Stimulated activated naive B cell treated with anti-CD40 and anti-IgM and Interleukin-4, amounts not matched to agents 10 μg/mL and 1 μg/mL and 100 μg/mL, for 72 hours (primary cell): ENCODE measurements around the gene CRKL.

ENCODE experiments used
- ATAC-seq, 2 donors: fragments of 150-1000 bp; cut with Tn5 transposase; replicated peaks; 2 replicates each; pipeline ENCODE4 v1.10.0; 2021; ENCODE audit warnings: moderate library complexity in 1 of 2
- DNase-seq: peaks from one replicate; pipeline ENCODE4 v3.0.0; 2021
- H3K27ac Mint-ChIP-seq: one replicate; pipeline ENCODE4 v1.8.0; 2022; ENCODE audit warnings: mild to moderate bottlenecking, mixed read lengths
- H3K27me3 Mint-ChIP-seq, 2 donors: one replicate each; pipeline ENCODE4 v1.8.0; 2022; ENCODE audit warnings: mixed read lengths in 2 of 2
- H3K36me3 Mint-ChIP-seq, 2 donors: one replicate each; pipeline ENCODE4 v1.8.0; 2022; ENCODE audit warnings: mixed read lengths in 2 of 2, mild to moderate bottlenecking in 1 of 2
- H3K4me1 Mint-ChIP-seq, 2 donors: one replicate each; pipeline ENCODE4 v1.8.0; 2022; ENCODE audit warnings: mixed read lengths in 2 of 2, mild to moderate bottlenecking in 1 of 2
- H3K4me3 Mint-ChIP-seq, 2 donors: one replicate each; pipeline ENCODE4 v1.8.0; 2022; ENCODE audit warnings: mild to moderate bottlenecking in 2 of 2, mixed read lengths in 2 of 2, moderate library complexity in 1 of 2
- H3K9me3 Mint-ChIP-seq, 2 donors: one replicate each; pipeline ENCODE4 v1.8.0; 2022; ENCODE audit warnings: mixed read lengths in 2 of 2, mild to moderate bottlenecking in 1 of 2

The CRKL gene

GRCh38 chr22:20990184-20991180, 73.3 kb downstream of the CRKL start:
- Mint-ChIP-seq H3K27ac (peak overlapping the region; percentile 62), H3K27me3 (no peaks in the 10 kb centered on the region), H3K9me3 (no peaks in the 10 kb centered on the region), H3K4me3 (no peak overlapping the region), H3K36me3 (peaks cover 33 to 54% of the 10 kb centered on the region in 2 donors), H3K4me1 (no peaks in the 10 kb centered on the region)
- ATAC-seq (no peak), DNase-seq (no peak)

- ATAC-seq (no peak), DNase-seq (no peak)
- peak overlapping the region; percentile 62 for H3K27ac Mint-ChIP-seq
- H3K9me3 Mint-ChIP-seq: no peaks in the 10 kb centered on the region
- H3K4me3 Mint-ChIP-seq: no peak overlapping the region
- peaks cover 33 to 54% of the 10 kb centered on the region in 2 donors for H3K36me3 Mint-ChIP-seq
- H3K4me1 Mint-ChIP-seq: peaks cover 2 to 3% of the 10 kb centered on the region in 2 donors
- H3K27me3 Mint-ChIP-seq: no peaks in the 10 kb centered on the region
These were observed 74.2 kb downstream of the CRKL start for GRCh38 chr22:20991252-20992055.

DNA sequence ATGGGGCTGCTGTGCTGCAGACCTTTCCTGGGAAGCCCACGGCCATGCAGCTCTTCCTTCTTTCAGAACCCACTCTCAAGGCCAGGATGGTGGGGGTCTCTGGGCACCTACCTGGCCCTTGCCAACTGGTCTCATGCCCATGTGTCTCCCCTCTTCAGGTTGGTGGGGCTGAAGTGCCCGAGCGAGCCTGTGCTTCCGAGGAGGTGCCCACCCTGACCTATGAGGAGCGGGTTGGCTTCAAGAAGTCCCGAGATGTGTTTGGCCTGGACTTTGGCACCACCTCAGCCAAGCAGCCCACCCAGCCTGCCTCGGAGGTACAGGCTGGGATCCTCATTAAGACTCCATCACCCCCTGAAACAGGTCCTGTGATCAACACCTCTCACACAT, 74.8 kb downstream of the CRKL start:
- ATAC-seq (no peak), DNase-seq (no peak)
- H3K9me3 Mint-ChIP-seq: no peaks in the 10 kb centered on the region
- H3K27ac Mint-ChIP-seq: no peak overlapping the region
- peaks cover 31 to 52% of the 10 kb centered on the region in 2 donors for H3K36me3 Mint-ChIP-seq
- H3K4me3 Mint-ChIP-seq: no peak overlapping the region
- H3K27me3 Mint-ChIP-seq: no peaks in the 10 kb centered on the region
- peaks cover 2 to 3% of the 10 kb centered on the region in 2 donors for H3K4me1 Mint-ChIP-seq

- Mint-ChIP-seq H3K4me1 (peaks cover 2 to 3% of the 10 kb centered on the region in 2 donors), H3K36me3 (peaks cover 27 to 49% of the 10 kb centered on the region in 2 donors), H3K27ac (no peak overlapping the region), H3K9me3 (no peaks in the 10 kb centered on the region), H3K27me3 (no peaks in the 10 kb centered on the region), H3K4me3 (no peak overlapping the region)
- no peak for DNase-seq
- ATAC-seq: no peak
These were observed 75.5 kb downstream of the CRKL start for GRCh38 chr22:20992456-20993303.

- Mint-ChIP-seq H3K27ac (no peak overlapping the region), H3K4me3 (no peak overlapping the region), H3K4me1 (peaks cover 8 to 10% of the 10 kb centered on the region in 2 donors), H3K27me3 (no peaks in the 10 kb centered on the region), H3K36me3 (peaks cover 30 to 51% of the 10 kb centered on the region in 2 donors), H3K9me3 (no peaks in the 10 kb centered on the region)
- DNase-seq: no peak
- ATAC-seq: no peak
These were observed 76.3 kb downstream of the CRKL start for GRCh38 chr22:20993304-20994127.

DNA sequence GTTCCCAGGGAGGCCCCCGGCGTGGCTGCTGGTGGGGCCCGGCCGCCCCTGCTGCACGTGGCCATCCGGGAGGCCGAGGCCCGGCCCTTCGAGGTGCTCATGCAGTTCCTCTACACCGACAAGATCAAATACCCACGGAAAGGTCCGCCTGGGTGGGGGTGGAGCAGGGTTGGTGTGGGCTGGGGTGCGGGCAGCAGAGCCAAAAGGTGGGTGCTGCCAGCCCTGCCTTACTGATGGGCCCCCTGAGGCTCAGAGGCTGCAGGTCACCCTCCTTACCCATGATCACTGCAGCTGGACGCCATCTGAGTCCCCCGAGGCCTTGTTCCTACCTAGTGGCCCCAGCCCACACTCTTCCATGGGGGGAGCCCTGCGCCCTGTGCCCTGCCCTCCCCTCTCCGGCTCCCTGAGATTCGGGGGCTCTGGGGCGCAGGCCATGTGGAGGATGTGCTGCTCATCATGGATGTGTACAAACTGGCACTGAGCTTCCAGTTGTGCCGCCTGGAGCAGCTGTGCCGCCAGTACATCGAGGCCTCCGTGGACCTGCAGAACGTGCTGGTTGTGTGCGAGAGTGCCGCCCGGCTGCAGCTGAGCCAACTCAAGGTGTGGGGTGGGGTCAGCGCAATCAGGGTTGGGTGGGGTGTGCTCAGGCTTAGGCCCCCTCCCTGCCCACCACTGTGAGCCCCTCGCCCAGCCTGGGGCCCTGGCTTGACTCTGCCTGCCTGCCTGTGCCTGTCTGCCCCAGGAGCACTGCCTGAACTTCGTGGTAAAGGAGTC, 77.1 kb downstream of the CRKL start:
- no peak for ATAC-seq
- H3K9me3 Mint-ChIP-seq: no peaks in the 10 kb centered on the region
- no peak overlapping the region for H3K27ac Mint-ChIP-seq
- no peaks in the 10 kb centered on the region for H3K27me3 Mint-ChIP-seq
- peaks cover 31 to 50% of the 10 kb centered on the region in 2 donors for H3K36me3 Mint-ChIP-seq
- peaks cover 8 to 11% of the 10 kb centered on the region in 2 donors for H3K4me1 Mint-ChIP-seq
- no peak overlapping the region for H3K4me3 Mint-ChIP-seq
- DNase-seq: no peak

DNA sequence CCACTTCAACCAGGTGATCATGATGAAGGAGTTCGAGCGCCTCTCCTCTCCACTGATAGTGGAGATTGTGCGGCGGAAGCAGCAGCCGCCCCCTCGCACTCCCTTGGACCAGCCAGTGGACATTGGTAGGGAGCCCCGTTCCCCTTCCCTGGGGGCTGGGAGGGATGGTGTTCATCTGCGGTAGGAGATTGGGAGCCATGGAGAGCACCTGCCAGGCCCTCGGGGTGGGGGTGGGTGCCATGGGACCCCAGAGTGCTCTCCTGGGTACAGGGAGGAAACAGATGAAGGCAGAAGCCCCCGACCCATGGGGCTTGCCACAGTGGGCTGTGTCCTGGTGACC, 77.7 kb downstream of the CRKL start:
- no peaks in the 10 kb centered on the region for H3K27me3 Mint-ChIP-seq
- H3K36me3 Mint-ChIP-seq: peaks cover 34 to 50% of the 10 kb centered on the region in 2 donors
- peaks cover 10 to 15% of the 10 kb centered on the region in 2 donors for H3K4me1 Mint-ChIP-seq
- ATAC-seq (no peak), DNase-seq (no peak)
- H3K9me3 Mint-ChIP-seq: no peaks in the 10 kb centered on the region
- H3K4me3 Mint-ChIP-seq: no peak overlapping the region
- no peak overlapping the region for H3K27ac Mint-ChIP-seq

DNA sequence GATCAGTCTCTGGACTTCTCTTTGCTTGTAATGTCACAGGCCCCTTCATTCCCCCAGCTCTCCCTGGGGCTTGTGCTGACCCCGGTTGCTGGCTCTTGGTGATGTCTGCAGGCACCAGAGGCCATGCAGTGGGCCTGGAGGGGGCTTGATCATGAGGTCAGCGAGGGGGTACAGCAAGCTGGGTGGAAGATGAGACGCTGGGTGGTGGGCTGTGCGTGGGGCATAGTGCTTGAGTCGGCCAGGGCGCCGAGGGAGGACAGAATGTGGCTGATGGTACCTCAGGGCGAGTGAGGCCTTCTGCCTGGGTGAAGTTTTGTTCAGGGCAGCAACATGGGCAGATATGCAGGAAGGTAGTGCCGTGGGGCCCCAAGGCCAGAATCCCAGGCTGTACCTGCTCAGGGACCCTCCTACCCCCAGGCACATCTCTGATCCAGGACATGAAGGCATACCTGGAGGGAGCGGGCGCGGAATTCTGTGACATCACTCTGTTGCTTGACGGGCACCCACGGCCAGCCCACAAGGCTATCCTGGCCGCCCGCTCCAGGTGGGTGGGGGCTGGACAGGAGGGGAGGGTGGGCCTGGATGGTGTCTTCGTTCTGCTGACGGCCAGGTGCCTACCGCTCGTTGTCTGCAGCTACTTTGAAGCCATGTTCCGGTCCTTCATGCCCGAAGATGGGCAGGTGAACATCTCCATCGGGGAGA, 78.3 kb downstream of the CRKL start:
- H3K27me3 Mint-ChIP-seq: no peaks in the 10 kb centered on the region
- peaks cover 14 to 21% of the 10 kb centered on the region in 2 donors for H3K4me1 Mint-ChIP-seq
- peak overlapping the region; percentile 42 for H3K27ac Mint-ChIP-seq
- ATAC-seq (no peak), DNase-seq (no peak)
- no peaks in the 10 kb centered on the region for H3K9me3 Mint-ChIP-seq
- H3K36me3 Mint-ChIP-seq: peaks cover 36 to 49% of the 10 kb centered on the region in 2 donors
- no peak overlapping the region for H3K4me3 Mint-ChIP-seq

DNA sequence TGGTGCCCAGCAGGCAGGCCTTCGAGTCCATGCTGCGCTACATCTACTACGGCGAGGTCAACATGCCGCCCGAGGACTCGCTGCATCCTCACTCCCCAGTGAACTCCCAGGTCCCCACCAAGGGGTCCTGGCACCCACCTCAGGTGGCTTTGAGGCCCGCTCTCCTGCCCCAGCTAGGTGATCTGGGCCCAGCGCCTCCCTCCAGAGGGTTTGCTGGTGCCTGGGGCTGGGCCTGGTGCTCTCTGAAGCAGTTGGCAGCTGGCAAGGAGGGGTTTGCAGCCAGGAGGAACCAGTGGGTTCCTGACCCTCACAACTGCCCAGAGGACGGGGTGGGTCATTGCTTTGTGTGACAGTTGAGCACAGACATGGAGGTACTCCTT, 78.8 kb downstream of the CRKL start:
- H3K36me3 Mint-ChIP-seq: peaks cover 31 to 46% of the 10 kb centered on the region in 2 donors
- no peak overlapping the region for H3K4me3 Mint-ChIP-seq
- no peaks in the 10 kb centered on the region for H3K9me3 Mint-ChIP-seq
- ATAC-seq: no peak
- H3K27ac Mint-ChIP-seq: peak overlapping the region; percentile 42
- H3K4me1 Mint-ChIP-seq: peaks cover 15 to 27% of the 10 kb centered on the region in 2 donors
- no peaks in the 10 kb centered on the region for H3K27me3 Mint-ChIP-seq
- DNase-seq: no peak

DNA sequence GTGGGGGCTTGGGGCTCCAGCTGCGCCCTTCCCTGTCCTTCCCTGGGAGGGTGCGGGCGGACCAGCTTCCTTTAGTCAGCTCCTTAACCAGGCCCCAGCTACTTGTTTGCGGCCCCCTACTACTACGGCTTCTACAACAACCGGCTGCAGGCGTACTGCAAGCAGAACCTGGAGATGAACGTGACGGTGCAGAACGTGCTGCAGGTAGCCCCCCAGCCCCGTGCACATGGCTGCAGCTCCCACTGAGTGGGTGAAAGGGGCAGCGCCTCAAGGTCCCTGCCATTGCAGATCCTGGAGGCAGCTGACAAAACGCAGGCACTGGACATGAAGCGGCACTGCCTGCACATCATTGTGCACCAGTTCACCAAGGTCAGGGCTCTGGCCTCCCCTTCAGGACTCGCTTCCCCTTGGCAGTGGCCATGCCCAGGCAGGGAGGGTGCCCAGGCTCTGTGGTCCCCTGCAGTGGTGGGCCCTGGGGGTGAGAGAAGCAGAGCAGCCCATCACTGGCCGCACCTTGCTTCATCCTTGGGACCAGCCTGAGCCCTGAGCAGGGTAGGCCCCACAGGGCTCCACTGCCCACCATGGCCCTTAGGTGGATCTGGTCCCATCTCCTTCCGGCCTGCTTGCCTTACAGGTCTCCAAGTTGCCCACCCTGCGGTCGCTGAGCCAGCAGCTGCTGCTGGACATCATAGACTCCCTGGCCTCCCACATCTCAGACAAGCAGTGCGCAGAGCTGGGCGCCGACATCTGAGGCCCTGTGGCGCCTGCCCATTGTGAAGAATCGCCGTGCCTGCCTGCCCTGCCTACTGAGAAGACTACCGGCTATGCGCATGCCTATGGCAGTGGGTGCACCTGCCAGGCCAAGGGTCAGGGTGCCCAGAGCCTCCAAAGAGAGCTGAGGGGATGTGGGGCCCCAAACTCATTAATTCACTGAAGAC, 79.7 kb downstream of the CRKL start:
- ATAC-seq: no peak
- Mint-ChIP-seq H3K4me1 (peaks cover 19 to 33% of the 10 kb centered on the region in 2 donors), H3K4me3 (no peak overlapping the region), H3K9me3 (no peaks in the 10 kb centered on the region), H3K27me3 (no peaks in the 10 kb centered on the region), H3K27ac (peak overlapping the region; percentile 42), H3K36me3 (peaks cover 33 to 51% of the 10 kb centered on the region in 2 donors)
- DNase-seq: no peak

DNA sequence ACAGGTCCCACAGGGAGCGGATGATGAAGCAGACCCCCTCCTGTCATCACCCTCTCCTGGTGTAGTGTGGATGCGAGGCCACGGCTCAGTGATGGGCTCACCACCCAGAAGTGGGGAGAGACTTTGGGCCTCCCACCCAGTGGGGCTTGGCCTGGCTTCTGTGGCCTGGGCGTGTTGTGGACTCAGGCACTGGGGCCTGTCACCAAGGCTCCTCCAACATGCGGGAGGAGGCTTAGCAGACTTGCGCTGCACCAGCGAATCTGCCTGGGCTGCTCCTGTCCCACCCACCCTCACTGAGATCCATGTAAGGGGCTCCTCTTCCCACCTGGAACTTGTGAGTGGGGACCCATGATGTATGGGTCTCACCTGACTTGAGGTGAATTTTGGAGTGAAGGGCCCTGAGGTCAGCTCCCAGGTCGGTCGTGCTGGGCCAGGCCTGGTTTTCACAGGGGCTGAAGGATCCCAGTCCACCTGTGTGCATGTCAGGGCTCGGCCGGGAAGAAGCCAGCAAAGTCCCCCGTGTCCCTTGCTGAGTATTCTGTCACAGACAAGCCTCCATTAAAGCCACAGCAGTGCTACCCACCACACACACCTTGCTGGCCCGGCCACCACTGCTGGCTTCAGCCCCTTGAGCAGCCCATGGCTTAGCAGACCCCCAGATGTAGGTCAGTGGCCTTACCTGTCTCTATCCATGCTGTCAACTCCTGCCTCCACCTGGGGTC, 80.5 kb downstream of the CRKL start:
- DNase-seq: no peak
- peaks cover 19 to 33% of the 10 kb centered on the region in 2 donors for H3K4me1 Mint-ChIP-seq
- H3K27ac Mint-ChIP-seq: peak overlapping the region; percentile 92
- no peaks in the 10 kb centered on the region for H3K27me3 Mint-ChIP-seq
- H3K36me3 Mint-ChIP-seq: peaks cover 33 to 46% of the 10 kb centered on the region in 2 donors
- no peaks in the 10 kb centered on the region for H3K9me3 Mint-ChIP-seq
- H3K4me3 Mint-ChIP-seq: no peak overlapping the region
- no peak for ATAC-seq
